NCI-H345 treated with DMSO at 0.1 percent for 48 hours (cell line): ENCODE data around the gene IL18R1.

Source experiments
- DNase-seq: peaks from one replicate; lab custom pipeline; 2025; ENCODE audit not compliant: unreplicated experiment; lab: John Stamatoyannopoulos, UW

Gene IL18R1

GRCh38 chr2:102427249-102427648 lies 71.7 kb downstream of the IL18R1 start:
- DNase-seq = no peak

- no peak for DNase-seq
These were observed 73.0 kb downstream of the IL18R1 start for GRCh38 chr2:102428573-102428972.

DNA sequence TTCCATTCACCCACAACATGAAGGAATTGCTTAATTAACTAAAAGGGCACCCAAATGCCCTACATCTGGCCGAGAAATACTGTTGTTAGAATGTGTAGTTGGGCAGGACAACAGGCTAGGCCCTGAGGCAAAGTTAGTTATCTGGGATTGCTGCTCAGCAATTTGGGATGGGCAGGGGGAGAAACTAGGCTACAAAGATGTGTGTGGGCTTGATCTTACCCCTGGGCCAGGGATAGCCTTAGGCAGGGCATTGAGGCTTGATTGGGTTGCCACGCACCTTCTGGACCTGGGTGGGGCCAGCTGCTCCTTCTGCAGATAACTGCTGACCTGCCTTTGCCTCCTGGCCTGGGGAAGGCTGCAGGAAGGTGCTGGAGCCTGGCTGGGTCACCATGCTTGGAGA lies 76.8 kb downstream of the IL18R1 start:
- DNase-seq = no peak

DNA sequence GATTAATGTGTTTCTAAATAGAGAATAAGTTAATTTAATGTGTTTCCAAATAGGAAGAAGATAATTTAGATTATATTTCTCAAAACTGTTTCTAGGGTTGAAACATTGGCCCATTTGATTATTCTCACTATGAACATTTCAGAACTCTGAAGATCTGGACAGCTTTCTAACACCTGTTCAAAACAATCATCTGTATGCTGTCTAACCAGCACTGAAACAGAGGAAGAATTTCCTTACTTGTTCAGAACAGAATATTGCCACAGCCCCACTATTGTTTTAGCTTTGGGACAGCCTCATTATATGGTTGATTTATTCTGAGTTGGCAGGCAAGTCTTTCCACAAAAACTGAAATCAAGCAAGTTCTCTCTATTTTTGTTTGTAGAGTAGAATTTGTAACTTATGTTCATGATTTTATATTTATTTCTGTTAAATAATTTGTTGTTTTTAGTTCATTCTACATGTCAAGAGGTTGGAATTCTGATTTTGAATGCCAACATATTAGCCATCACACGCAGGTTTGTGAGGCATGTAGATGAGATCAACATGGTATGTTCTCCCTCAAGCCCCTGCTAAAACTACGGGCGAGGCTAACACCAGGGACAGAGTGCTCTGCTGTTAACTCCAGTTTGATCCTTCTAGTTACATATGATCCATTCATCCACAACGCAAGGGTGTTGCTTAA lies 78.5 kb downstream of the IL18R1 start:
- no peak for DNase-seq

GRCh38 chr2:102434655-102435381 lies 79.2 kb downstream of the IL18R1 start:
- DNase-seq = no peak

DNA sequence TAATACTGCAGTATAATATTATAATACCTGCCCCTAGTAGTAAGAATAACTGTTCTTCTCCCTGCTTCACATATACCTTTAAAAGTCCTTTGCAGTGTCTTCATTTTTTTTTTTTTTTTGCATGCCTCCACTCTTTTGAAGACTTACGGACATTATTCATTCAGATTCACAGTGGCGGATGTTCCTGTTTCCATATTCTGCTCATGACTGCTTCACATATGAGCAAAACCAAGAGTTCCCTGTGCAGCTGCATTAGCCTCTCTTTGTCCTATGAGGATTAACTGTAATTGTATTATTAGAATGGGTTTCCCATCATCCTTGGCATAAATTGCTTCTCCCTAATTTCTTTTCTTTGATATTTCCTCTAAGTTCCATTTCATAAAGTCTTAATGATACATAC lies 80.1 kb downstream of the IL18R1 start:
- no peak for DNase-seq

GRCh38 chr2:102436323-102436722 lies 80.7 kb downstream of the IL18R1 start:
- no peak for DNase-seq

DNA sequence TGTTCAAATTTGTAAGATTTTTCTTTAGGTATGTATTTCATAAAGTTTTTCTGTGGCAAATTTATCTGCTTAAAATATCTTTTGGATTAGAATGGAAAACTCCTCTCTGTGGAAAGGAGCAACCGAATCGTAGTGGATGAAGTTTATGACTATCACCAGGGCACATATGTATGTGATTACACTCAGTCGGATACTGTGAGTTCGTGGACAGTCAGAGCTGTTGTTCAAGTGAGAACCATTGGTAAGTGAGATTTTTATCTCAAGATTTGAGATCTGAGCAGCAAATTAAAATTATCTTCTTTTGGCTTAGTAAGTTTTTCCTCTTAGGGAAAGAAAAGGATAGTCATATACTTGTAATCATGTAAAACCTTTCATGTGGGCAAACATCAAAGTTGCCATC lies 81.5 kb downstream of the IL18R1 start:
- DNase-seq = no peak

GRCh38 chr2:102438111-102438510 lies 82.5 kb downstream of the IL18R1 start:
- no peak for DNase-seq

DNA sequence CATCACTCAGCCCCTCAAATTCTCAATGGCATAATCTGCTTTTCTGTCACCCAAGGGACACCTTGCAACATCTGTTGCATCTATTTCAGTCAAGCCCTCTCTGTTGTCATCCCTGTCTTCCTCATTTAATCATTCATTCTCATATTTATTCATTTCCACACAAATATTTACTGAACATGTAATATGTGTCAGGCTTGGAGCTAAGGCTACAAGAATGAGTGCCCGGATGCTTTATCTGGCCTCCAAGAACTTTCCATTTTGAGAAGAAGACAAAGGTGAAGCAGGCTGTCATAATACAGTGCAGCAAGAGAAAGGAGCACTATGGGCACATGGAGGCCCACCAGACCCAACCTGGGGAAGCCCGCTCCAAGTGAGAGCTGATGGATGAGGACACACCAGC lies 83.0 kb downstream of the IL18R1 start:
- DNase-seq = no peak

DNA sequence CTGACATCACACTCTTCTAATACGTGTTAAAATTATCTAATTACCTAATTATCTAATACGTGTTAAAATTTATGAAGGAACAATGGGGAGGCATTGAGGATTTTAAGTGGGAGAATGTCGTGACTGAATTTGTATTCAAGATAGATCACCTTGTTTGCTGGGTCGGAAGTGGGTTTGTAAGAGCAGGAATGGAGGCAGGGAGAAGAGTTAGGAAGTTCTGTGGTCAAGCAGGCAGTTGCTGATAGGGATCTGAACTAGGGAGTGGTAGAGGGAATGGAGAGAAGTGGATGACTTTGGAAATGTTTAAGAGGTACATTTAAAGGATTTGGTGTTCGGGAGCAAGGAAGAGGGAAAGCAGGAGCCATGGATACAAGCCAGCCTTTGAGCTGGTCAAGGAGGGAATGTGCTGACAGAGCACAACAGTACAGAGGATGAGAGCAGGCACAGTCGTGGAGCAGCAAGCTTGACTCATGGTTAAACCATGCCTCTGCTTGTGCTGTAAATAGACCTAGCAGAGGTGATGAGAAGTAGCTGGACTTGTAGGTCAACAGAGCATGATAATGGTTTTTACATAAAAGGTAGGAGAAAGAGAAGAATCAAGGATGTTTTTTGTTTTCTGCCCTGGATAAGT lies 83.6 kb downstream of the IL18R1 start:
- no peak for DNase-seq

DNA sequence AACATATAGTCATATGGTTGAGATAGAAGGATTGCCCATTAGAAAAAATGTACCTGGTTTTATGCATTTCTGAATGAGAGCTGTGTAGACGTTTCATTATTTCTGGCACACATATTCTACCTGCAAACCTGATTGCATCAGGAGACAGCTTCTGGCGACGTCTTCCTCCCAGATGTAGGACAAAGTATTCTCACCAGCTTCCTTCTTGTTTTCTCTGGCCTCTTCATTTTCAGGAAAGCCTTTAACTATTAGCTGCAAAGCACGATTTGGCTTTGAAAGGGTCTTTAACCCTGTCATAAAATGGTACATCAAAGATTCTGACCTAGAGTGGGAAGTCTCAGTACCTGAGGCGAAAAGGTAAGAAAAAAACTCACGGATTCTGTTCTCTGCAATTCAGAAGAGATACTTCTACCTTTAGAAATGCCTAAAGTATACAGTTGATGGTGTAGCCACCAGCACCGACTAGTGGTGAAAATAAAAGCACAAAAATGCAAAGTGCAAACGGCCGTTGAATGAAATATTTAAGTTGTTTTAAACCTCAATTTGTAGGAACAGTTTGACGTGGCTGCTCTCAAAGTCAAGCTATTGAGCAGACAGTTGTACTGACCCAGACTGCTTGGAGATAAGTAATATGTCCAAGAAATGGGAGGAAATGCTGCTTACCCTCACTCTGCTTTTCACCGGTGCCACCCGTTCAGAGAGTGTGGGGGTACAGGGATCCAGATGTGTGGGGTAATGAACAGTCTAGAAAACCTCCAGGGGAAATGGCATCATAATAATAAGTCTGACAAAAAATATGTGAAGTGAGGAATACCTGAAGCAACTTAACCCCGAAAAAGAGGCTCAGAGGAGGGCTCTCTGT lies 87.6 kb downstream of the IL18R1 start:
- DNase-seq = no peak

DNA sequence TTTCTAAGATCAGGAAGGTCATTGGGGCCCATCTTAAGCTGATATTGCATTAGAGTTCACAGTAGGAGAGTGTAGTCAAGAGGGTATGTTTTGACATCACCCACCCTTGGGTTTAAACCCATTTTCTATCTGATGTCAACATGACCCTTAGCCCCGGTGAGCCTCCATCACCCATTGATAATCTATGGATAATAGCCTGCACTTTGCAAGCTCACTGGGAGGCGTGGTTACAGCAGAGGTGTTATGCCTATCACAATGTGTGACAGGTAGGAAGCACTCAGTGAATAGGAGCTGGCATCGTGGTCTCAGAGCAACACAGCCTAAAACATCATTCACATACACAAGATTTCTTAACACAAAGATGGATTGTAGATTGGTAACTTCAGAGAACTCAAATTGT lies 88.6 kb downstream of the IL18R1 start:
- no peak for DNase-seq

- DNase-seq = no peak
These were observed 91.3 kb downstream of the IL18R1 start for GRCh38 chr2:102446936-102447335.
